Astrocyte (in vitro differentiated cells and primary cell): ENCODE data around the gene MYOG. TPM values are rescaled to one million over a fixed set of nuclear protein-coding genes. Genes with fewer than 3 reads are reported as not detected.

Source experiments
- total RNA-seq: library from RNA; stranded (reverse); gene quantifications from 2 replicates; pipeline ENCODE4 v1.2.1, GENCODE V29; 2021

The MYOG gene
- total RNA-seq, 1 donor from 2014 or later: not detected

Other genes starting within 250 kb of the MYOG start
- 11.1 and 12.1 TPM in 2 replicates for gene RABIF, start 196.9 kb downstream of the MYOG start, total RNA-seq
- gene KLHL12, start 158.8 kb downstream of the MYOG start, total RNA-seq: 23.9 and 24.9 TPM in 2 replicates
- gene ADIPOR1, start 127.7 kb downstream of the MYOG start, total RNA-seq: 72.8 and 73.0 TPM in 2 replicates
- 39.1 and 41.9 TPM in 2 replicates for gene CYB5R1, start 118.8 kb downstream of the MYOG start, total RNA-seq
- gene TMEM183A, start 78.6 kb downstream of the MYOG start, total RNA-seq: 66.1 and 68.6 TPM in 2 replicates
- gene PPFIA4, start 59.5 kb downstream of the MYOG start, total RNA-seq: 9.1 and 11.0 TPM in 2 replicates
- 2.2 and 5.7 TPM in 2 replicates for gene ADORA1, start 41.7 kb upstream of the MYOG start, total RNA-seq
- gene MYBPH, start 89.8 kb upstream of the MYOG start, total RNA-seq: not detected in 2 replicates
- 0.20 and 0.34 TPM in 2 replicates for gene CHI3L1, start 100.7 kb upstream of the MYOG start, total RNA-seq
- not detected in 2 replicates for gene CHIT1, start 143.7 kb upstream of the MYOG start, total RNA-seq
- gene BTG2, start 219.5 kb upstream of the MYOG start, total RNA-seq: 46.4 and 58.3 TPM in 2 replicates